Muscle layer of duodenum (tissue), 2 donors: ENCODE results near the gene TMEM259.
A peak's percentile ranks its signal among the peaks of the same experiment; 100 is the strongest.

Source experiments
- H3K27ac ChIP-seq: one replicate; pipeline ENCODE4 v1.7.0; 2013; ENCODE audit warnings: mild to moderate bottlenecking, low read length
- H3K27me3 ChIP-seq: one replicate; pipeline ENCODE4 v1.7.0; 2013; ENCODE audit warnings: low read depth, mild to moderate bottlenecking, control low read depth, low read length
- H3K36me3 ChIP-seq, 2 donors: one replicate each; pipeline ENCODE4 v1.7.0; 2013; ENCODE audit warnings: low read length in 2 of 2, control low read depth in 1 of 2, mild to moderate bottlenecking in 1 of 2; ENCODE audit not compliant: insufficient read depth in 2 of 2, control insufficient read depth in 1 of 2
- H3K4me1 ChIP-seq, 2 donors: one replicate each; pipeline ENCODE4 v1.7.0; 2013; ENCODE audit warnings: low read length in 2 of 2, mild to moderate bottlenecking in 2 of 2, control low read depth in 1 of 2, moderate library complexity in 1 of 2; ENCODE audit not compliant: insufficient read depth in 2 of 2, control insufficient read depth in 1 of 2
- H3K4me3 ChIP-seq, 2 donors: one replicate each; pipeline ENCODE4 v1.7.0; 2013; ENCODE audit warnings: low read length in 2 of 2, low read depth in 1 of 2, mild to moderate bottlenecking in 1 of 2
- H3K9me3 ChIP-seq, 2 donors: one replicate each; pipeline ENCODE4 v1.7.0; 2013; ENCODE audit warnings: low read length in 2 of 2, control low read depth in 1 of 2, mild to moderate bottlenecking in 1 of 2; ENCODE audit not compliant: control insufficient read depth in 1 of 2
- donor health status: healthy.

Gene TMEM259

DNA sequence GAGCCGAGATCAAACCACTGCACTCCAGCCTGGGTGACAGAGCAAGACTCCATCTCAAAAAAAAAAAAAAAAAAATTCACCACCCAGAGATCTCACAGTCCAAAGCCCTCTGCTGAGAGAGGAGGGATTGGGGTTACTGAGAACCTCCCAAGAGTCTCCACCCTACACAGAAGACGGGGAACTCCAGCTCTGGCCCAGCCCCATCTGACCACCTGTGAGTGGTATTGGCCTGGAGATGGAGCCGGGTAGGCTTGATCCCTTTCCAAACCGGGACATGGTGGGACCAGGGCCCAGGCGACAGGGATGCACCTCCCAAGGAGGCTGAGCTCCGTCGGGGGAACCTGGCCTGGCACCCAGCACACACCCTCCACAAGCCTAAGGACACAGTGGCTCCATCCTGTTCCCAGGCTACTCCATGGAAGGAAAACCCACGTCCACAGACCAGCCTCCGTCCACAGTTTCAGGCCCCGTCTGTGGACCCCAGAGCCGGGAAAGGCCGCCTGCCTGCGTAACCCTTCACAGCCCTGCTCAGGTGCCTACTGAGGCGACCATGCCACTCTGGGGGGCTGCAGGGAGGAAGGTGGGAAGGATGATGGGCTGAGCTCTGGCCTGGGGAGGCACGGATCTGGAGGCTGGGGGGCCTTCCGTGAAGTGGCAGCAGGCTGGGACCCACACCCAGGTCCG, 1.8 kb downstream of the TMEM259 start:
- Histone ChIP-seq H3K36me3 (peaks cover 0 to 2% of the 10 kb centered on the region in 2 donors), H3K27ac (no peak overlapping the region), H3K4me1 (peaks cover 11 to 55% of the 10 kb centered on the region in 2 donors), H3K9me3 (no peaks in the 10 kb centered on the region), H3K27me3 (no peaks in the 10 kb centered on the region), H3K4me3 (peak overlapping the region; percentile 83 to 94)

DNA sequence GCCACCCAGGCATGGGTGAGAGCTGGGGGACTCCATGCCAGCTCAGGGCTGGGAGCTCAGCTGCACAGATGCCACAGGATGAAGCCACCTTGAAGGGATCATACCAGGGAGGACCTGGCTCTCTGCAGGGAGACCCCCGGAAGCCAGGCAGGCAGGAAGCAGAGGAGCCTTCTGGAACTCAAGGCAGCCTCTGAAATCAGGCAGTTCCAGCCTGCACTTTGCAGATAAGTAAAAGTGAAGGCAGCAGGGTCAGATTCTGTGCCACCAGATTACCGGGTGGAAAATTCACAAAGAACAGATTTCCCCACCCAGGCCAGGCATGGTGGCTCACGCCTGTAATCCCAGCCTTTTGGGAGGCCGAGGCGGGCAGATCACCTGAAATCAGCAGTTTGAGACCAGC, 2.5 kb downstream of the TMEM259 start:
- H3K36me3 ChIP-seq = peaks cover under 1 to 9% of the 10 kb centered on the region in 2 donors
- H3K27ac ChIP-seq = no peak overlapping the region
- no peak overlapping the region for H3K4me3 ChIP-seq

DNA sequence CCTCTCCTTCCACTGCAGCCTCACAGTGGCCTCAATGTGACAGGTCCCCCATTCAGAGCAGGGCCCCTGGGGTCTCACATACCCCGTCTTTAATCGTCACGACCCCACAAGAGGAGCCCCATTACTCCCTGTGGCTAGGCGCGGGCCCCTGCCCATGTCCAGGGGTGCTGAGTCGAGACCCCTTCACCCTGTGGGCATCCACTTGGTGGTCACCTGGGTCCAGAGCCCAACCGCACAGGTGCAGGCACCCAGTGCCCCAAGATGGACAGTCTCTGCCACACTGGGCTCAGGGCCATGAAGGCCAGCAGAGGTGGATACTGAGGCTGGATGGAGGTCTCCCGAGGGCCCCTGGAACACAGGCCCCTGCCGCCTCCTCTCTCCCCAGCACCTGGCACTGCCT, 3.0 kb downstream of the TMEM259 start:
- Histone ChIP-seq H3K36me3 (peaks cover 5 to 14% of the 10 kb centered on the region in 2 donors), H3K9me3 (no peaks in the 10 kb centered on the region), H3K4me1 (peaks cover 11 to 55% of the 10 kb centered on the region in 2 donors), H3K4me3 (no peak overlapping the region), H3K27ac (no peak overlapping the region), H3K27me3 (no peaks in the 10 kb centered on the region)

More for the DNA sequence above, 2.5 kb downstream of the TMEM259 start:
- Histone ChIP-seq H3K27me3 (no peaks in the 10 kb centered on the region), H3K9me3 (no peaks in the 10 kb centered on the region), H3K4me1 (peaks cover 11 to 55% of the 10 kb centered on the region in 2 donors)

DNA sequence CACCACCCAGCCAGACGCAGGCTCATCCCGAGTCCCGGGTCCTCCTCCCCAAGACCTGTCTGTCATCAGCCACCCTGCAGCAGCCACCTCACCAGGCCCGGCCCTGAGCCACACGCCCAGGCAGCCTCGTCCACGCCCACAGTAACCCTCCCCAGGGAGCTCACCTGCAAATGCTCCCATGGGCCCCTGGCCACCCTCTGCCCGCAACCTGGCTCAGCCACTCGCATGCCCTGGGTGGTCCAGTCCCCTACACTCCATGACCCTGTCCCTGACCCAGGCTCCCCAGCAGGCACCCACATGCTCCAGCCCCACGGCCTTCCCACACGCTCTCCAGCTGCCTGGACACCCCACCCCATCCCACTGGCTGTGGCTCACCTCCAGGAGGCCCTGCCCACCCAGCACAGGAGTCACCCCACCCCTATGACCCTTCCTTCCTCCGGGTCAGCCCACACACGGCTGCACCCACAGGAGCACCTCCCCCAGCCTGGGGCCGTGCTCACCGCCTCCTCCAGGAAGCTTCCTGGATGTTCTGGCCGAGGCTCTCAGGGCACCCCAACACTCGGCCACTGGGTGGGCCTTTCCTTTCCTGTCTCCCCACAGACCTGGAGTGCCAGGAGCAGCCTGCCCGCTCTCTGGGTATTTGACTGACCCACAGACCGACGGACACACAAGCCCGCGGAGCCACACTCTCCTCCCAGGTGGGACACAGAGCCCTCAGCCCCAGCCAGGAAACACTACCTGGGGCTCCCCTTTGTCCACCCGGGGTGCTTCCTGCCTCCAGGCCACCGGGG, 3.6 kb downstream of the TMEM259 start:
- Histone ChIP-seq H3K4me3 (peak overlapping the region in 1 of 2 donors; percentile 17), H3K27me3 (no peaks in the 10 kb centered on the region), H3K27ac (no peak overlapping the region), H3K4me1 (peaks cover 11 to 51% of the 10 kb centered on the region in 2 donors), H3K36me3 (peaks cover 6 to 19% of the 10 kb centered on the region in 2 donors), H3K9me3 (no peaks in the 10 kb centered on the region)

DNA sequence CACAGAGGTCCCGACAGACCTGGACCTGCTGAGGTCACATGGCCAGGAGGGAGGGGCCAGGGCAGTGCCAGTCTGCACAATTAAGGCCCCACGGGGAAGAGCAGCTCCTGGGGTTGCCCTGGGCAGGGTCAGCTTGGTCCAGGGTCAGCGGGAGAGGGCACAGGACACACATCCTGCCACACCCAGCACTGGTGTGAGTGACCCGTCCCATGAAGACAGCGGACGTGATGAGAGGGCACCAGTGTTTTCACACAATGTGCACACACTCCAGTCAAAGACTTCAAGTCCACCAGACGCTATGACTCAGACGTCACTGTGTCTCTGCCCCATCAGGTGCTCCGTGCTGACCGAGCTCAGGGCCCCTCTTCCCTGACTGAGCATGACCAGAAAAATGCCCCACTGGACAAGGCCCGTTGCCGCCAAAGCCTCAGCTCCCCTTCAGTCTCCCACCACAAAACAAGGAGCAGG, 4.2 kb downstream of the TMEM259 start:
- no peaks in the 10 kb centered on the region for H3K9me3 ChIP-seq
- H3K27ac ChIP-seq = no peak overlapping the region
- peaks cover 11 to 51% of the 10 kb centered on the region in 2 donors for H3K4me1 ChIP-seq
- peak overlapping the region in 1 of 2 donors; percentile 17 for H3K4me3 ChIP-seq
- no peaks in the 10 kb centered on the region for H3K27me3 ChIP-seq
- H3K36me3 ChIP-seq = peaks cover 6 to 26% of the 10 kb centered on the region in 2 donors

DNA sequence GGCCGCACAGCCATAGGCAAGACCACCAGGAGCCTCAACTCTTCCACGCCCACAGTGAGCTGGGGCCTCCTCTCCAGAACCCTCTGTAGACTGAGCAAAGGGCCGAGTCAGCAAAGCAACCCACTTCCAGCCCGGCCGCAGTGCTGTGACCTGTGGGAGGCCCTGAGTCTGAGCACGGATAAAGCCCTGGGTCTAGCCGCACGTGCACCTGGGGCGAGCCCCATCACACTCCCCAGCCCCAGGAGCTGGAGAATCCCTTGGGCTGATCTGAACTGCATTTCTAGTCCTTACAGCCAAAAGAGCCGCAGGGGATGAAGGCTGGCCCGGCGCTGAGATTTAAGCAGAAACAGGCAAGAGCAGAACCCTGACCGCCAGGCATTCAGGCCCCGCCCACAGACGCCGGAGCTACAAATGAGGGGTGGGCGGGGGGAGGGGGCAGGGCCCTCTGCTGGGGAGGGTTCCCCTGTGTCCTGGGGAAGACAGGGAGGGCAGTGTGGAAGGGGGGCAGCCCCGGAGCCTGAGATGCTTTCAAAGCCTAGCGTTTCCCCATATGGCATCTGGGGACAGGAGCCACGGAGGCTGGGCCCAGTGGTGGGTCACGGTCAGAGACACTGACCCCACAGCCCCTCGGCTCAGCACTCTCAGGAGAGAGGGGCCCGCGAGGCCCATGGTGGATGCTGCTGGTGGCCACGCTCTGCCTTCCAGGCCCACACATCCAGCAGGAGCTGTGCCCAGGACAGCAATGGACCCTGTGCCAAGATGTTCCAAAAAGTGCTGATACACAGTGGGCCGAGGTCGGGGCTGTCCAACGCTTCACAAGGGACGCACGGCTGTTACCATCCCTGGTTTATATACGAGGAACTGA, 4.9 kb downstream of the TMEM259 start:
- Histone ChIP-seq H3K9me3 (no peaks in the 10 kb centered on the region), H3K4me1 (peaks cover 11 to 51% of the 10 kb centered on the region in 2 donors), H3K27me3 (no peaks in the 10 kb centered on the region), H3K4me3 (peak overlapping the region in 1 of 2 donors; percentile 17), H3K27ac (no peak overlapping the region), H3K36me3 (peaks cover 6 to 32% of the 10 kb centered on the region in 2 donors)

DNA sequence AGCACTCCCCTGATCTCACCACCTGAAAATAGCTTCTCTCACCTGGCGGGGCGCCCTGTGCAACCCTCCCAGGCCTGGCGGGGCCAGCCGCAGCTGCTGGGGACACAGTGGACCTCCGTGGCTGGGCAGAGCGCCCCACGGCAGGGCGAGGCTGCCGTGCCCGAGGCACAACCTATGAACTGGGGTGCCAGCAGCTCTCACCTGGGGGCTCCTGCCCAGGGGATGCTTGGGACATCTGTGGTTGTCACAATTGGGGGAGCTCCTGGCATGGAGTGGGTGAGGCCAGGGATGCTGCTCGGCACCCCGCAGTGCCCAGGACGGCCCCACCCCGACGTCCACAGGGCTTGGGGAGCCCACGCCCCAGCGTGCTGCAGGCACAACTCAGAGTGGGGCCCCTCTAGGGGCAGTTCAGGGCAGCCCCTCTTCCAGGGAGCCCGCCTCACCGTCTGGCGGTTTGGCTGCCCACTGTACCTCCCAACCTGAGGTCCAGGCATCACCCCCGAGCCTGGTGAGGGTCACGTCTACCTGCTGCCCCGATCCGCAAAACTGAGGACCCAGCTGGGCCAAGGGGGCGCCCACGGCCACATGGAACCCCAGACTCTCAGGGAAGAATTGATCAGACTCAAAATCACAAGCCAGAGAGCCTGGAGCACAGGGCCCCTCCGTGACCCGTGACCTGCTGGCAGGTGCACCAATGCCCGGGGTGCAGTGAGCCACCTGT, 5.7 kb downstream of the TMEM259 start:
- H3K4me3 ChIP-seq = no peak overlapping the region
- no peak overlapping the region for H3K27ac ChIP-seq
- peaks cover 6 to 39% of the 10 kb centered on the region in 2 donors for H3K36me3 ChIP-seq
- peaks cover 11 to 54% of the 10 kb centered on the region in 2 donors for H3K4me1 ChIP-seq
- H3K27me3 ChIP-seq = no peaks in the 10 kb centered on the region
- H3K9me3 ChIP-seq = no peaks in the 10 kb centered on the region

DNA sequence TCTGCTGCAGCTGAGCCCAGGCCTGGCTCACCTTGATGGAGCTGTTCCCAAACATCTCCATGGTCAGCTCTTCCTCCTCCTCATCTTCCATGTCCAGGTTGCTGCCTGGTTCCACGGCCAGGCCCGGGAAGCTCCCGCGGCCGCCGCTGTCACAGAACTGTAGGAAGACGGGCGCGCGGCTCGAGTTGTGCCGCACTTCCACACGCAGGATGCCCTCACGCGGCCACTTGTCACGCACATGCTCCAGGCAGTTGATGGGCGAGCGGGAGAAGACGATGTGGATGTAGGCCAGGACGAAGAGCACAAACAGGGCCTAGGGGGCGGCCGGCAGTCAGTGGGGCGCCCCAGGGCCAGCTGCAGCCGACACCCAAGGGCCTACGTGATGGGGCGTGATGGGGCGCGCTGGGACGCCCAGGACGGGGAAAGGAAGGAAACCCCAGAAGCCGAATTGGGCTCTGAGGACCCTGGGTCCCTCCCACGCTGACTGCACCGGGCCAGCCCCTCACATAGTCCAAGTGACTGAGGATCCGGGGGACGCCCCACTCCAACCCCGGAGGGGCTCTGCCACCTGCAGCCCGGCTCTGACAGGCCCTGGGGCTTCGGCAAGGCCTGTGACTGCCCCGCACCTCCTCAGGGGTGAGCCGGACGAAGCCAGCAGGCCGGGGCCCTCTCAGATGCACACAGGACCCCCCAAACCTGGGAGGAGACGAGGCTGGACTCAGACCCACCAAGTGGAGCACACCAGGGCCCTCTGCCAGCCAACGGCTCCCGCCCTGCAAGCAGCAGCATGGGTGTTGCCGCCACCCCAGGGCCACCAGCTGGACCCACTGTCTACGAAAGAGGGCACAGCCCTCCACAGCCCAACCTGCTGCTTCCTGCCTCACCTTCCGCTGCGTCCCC, 6.5 kb downstream of the TMEM259 start:
- Histone ChIP-seq H3K4me1 (peaks cover 11 to 52% of the 10 kb centered on the region in 2 donors), H3K36me3 (peaks cover 6 to 46% of the 10 kb centered on the region in 2 donors)

DNA sequence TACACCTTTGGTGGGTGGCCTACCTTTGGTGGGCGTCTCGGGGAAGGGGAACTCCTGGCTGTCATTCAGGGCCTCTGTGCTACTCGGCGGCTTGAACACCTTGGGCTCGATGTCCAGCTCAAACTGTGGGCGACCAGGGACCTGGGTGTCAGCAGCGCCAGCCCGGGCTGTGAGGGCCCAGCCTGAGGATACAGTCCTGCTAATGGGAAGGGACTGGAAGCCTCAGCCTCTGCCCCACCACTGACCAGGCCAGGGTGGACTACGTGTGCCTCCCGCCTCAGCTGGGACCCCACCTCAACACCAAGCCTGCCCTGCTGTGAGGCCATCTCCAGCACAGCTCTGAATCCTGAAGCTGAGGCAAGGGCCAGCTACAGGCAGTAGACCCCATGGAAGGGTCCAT, 7.7 kb downstream of the TMEM259 start:
- H3K27me3 ChIP-seq = no peaks in the 10 kb centered on the region
- peaks cover 10 to 40% of the 10 kb centered on the region in 2 donors for H3K4me1 ChIP-seq
- no peak overlapping the region for H3K27ac ChIP-seq
- no peak overlapping the region for H3K4me3 ChIP-seq
- no peaks in the 10 kb centered on the region for H3K9me3 ChIP-seq
- peaks cover 6 to 49% of the 10 kb centered on the region in 2 donors for H3K36me3 ChIP-seq

More for the DNA sequence above, 6.5 kb downstream of the TMEM259 start:
- H3K27me3 ChIP-seq = no peaks in the 10 kb centered on the region
- H3K27ac ChIP-seq = no peak overlapping the region
- no peak overlapping the region for H3K4me3 ChIP-seq
- H3K9me3 ChIP-seq = no peaks in the 10 kb centered on the region

DNA sequence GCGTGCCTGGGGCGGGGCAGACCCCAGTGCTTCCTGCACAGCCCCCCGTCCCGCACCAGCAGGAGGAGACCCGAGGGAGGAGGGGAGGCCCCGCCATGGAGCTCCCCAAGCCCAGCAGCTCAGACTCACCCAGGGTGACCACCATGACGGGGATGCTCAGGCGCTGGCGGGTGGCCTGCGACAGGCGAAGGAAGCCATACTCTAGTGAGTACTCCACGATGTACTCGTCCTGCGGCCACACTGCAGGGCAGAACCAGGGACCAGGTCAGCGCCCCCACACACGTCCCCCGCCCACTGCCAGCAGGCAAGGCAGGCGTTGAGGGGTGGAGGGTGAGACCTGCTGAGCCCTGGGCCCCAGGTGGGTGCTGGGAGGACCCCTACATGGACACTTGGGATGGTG, 8.6 kb downstream of the TMEM259 start:
- Histone ChIP-seq H3K4me3 (no peak overlapping the region), H3K4me1 (peaks cover 7 to 31% of the 10 kb centered on the region in 2 donors), H3K27ac (no peak overlapping the region), H3K27me3 (no peaks in the 10 kb centered on the region), H3K9me3 (no peaks in the 10 kb centered on the region), H3K36me3 (peaks cover 6 to 49% of the 10 kb centered on the region in 2 donors)
